HEK293T (cell line): Measurements from ENCODE around the gene MREG.

Experiments
- ARNT ChIP-seq: fragments of 450-650 bp; IDR thresholded peaks from 2 replicates; pipeline ENCODE4 v1.6.1; 2017; ENCODE audit warnings: mild to moderate bottlenecking
- ELF4 ChIP-seq: fragments of 450-650 bp; IDR thresholded peaks from 2 replicates; pipeline ENCODE4 v1.6.1; 2017; ENCODE audit warnings: antibody characterized with exemption
- FOXM1 ChIP-seq: fragments of 450-650 bp; IDR thresholded peaks from 2 replicates; pipeline ENCODE4 v1.6.1; 2017; ENCODE audit warnings: mild to moderate bottlenecking, borderline replicate concordance
- L3MBTL2 ChIP-seq: fragments of 450-650 bp; conservative IDR thresholded peaks from 2 replicates; pipeline ENCODE4 v1.6.1; 2016; ENCODE audit warnings: mild to moderate bottlenecking
- NFRKB ChIP-seq: fragments of 450-650 bp; IDR thresholded peaks from 2 replicates; pipeline ENCODE4 v1.6.1; 2016; ENCODE audit warnings: mild to moderate bottlenecking, moderate library complexity
- SP1 ChIP-seq: fragments of 450-650 bp; IDR thresholded peaks from 2 replicates; pipeline ENCODE4 v1.6.1; 2017
- SUZ12 ChIP-seq: fragments of 450-650 bp; IDR thresholded peaks from 2 replicates; pipeline ENCODE4 v1.6.1; 2016; ENCODE audit warnings: mild to moderate bottlenecking
- TARDBP ChIP-seq: fragments of 450-650 bp; IDR thresholded peaks from 2 replicates; pipeline ENCODE4 v1.6.1; 2016
- ZNF384 ChIP-seq: fragments of 450-650 bp; IDR thresholded peaks from 2 replicates; pipeline ENCODE4 v1.6.1; 2016

DNA sequence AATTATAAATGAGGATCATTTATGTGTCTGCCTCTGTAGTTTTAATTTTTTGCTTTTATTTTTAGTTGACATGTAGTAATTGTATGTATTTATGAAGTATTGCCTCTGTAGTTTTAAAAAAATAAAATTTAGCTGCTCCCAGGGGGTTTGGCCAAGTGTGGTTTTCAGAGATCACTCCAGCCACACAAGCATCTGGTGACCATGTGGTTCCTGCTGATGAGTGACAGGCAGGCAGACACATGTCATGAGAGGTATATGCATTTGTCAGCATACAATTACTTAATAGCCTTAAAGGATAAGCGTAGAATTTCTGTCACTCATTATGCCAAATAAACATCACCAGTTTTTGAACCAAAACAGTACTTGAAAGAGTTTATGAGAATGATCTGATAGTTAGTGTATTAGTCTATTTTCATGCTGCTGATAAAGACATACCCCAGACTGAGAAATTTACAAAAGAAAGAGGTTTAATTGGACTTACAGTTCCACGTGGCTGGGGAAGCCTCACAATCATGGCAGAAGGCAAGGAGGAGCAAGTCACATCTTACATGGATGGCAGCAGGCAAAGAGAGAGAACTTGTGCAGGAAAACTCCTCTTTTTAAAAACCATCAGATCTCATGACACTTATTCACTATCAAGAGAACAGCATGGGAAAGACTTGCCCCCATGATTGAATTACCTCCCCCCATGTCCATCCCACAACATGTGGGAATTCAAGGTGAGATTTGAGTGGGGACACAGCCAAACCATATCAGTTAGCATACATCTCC, 29.6 kb downstream of the MREG start:
- TF ChIP-seq SUZ12 (no peak), NFRKB (no peak), FOXM1 (no peak), SP1 (no peak), L3MBTL2 (no peak), TARDBP (no peak), ARNT (no peak), ELF4 (no peak), ZNF384 (no peak)
